Astrocyte of the cerebellum (primary cell): Measurements from ENCODE around the gene AP3D1.
"Not testable (repeated sequence)": the region's sequence is repeated elsewhere in the genome, so short reads cannot be mapped to it uniquely, and the experiment has no call there.

Experiments used
- DNase-seq: peaks from one replicate; pipeline ENCODE4 v3.0.0-alpha.2; 2011; ENCODE audit warnings: low read depth
- H3K4me3 ChIP-seq: 2 replicates; pipeline ENCODE4 v1.5.1; 2011; ENCODE audit warnings: mild to moderate bottlenecking, low read depth, low read length, moderate library complexity
- in situ Hi-C: cut with HindIII; loops from 2 replicates; pipeline ENCODE4 v1.10.0; 2017; ENCODE audit warnings: low sequenced_read_pairs
- TF ChIP-seq, protein P1 (sequence below): IDR thresholded peaks from 2 replicates; pipeline ENCODE4 v1.5.1; 2012; ENCODE audit warnings: low read length, low read depth, moderate library complexity, mild to moderate bottlenecking; ENCODE audit errors: missing control alignments

The AP3D1 gene

DNA sequence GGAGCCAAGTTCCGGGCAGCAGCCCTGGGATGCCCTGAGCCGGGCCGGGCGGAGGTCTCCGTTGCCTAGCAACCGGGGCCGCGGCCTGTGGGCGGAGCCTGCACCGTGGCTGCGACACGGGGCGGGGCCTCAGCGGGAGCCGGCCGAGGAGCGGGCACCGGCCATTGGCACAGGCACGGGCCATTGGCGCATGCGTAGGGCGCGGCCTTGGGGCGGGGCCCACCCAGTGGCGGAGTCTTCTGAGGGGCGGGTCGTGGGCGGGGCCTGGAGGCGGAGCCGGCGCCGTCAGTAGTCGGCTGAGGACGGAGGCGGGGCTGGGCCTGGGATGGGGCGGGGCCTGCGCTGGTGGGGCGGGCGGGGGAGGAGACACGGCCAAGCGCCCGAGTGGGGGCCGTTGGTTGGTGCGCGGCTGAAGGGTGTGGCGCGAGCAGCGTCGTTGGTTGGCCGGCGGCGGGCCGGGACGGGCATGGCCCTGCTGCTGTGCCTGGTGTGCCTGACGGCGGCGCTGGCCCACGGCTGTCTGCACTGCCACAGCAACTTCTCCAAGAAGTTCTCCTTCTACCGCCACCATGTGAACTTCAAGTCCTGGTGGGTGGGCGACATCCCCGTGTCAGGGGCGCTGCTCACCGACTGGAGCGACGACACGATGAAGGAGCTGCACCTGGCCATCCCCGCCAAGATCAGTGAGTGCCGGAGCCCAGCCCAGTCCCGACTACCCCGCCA is 54.7 kb downstream of the AP3D1 start, which contains the start of gene IZUMO4:
Gene IZUMO4, plus strand, starts transcription at position 436 of the 723 bp plus-strand sequence. Its CDS starts 31 bp downstream, at position 467.
- in situ Hi-C loops: no loop called here
- DNase-seq: peak; percentile 88
- TF ChIP-seq, protein P1, sequence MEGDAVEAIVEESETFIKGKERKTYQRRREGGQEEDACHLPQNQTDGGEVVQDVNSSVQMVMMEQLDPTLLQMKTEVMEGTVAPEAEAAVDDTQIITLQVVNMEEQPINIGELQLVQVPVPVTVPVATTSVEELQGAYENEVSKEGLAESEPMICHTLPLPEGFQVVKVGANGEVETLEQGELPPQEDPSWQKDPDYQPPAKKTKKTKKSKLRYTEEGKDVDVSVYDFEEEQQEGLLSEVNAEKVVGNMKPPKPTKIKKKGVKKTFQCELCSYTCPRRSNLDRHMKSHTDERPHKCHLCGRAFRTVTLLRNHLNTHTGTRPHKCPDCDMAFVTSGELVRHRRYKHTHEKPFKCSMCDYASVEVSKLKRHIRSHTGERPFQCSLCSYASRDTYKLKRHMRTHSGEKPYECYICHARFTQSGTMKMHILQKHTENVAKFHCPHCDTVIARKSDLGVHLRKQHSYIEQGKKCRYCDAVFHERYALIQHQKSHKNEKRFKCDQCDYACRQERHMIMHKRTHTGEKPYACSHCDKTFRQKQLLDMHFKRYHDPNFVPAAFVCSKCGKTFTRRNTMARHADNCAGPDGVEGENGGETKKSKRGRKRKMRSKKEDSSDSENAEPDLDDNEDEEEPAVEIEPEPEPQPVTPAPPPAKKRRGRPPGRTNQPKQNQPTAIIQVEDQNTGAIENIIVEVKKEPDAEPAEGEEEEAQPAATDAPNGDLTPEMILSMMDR: peak; percentile 24
- H3K4me3 ChIP-seq: peak within 1 kb of the TSS; percentile 69

DNA sequence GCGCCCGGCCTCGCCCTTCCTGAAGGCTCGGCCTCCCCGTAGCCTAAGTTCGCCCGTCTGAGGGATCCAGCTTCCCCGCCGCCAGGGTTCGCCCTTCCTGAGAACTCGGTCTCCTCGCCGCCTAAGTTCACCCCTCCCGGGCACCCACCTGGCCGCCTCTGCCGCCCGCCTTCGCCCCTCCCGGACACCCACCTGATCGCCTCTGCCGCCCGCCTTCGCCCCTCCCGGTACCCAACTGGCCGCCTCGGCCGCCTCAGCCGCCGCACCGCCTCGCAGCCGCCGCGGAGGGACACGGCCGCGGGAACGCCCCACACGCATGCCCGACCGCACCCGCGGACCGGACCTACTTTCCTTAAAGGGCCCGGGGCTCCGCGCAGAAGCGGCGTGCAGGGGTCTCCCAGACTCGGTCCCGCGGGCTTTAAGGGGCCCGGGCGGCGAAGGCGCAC is 55.3 kb downstream of the AP3D1 start, which contains the start of gene MOB3A:
Gene MOB3A, minus strand, starts transcription at position 293 of the 446 bp plus-strand sequence. CDS start 17,766 bp downstream, outside the sequence.
- DNase-seq: peak; percentile 84

DNA sequence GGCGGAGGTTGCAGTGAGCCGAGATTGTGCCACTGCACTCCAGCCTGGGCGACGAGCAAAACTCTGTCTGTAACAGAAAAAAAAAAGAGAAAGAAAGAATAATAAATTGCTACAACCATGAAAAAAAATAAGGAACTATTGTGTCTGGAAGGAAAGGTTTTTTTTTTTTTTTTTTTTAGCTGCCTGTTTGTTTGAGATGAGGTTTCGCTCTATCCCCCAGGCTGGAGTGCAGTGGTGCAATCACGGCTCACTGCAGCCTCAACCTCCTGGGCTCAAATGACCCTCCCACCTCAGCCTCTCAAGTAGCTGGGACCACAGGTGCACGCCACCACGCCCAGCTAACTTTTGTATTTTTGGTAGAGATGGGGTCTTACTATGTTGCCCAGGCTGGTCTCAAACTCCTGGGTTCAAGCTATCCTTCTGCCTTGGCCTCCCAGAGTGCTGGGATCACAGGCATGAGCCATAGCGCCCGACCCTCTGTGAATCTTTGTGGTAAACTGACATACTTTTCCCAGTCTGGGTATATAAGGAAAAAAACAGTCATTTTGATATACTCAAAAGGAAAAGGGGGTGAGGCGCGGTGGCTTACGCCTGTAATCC is 59.3 kb downstream of the AP3D1 start:
- DNase-seq, H3K4me3 ChIP-seq, in situ Hi-C loops: not testable (repeated sequence)

More for the DNA sequence above, 55.3 kb downstream of the AP3D1 start, which contains the start of gene MOB3A:
- TF ChIP-seq, protein P1: peak; percentile 46
- in situ Hi-C loops: no loop called here
- peak within 1 kb of the TSS; percentile 69 for H3K4me3 ChIP-seq

DNA sequence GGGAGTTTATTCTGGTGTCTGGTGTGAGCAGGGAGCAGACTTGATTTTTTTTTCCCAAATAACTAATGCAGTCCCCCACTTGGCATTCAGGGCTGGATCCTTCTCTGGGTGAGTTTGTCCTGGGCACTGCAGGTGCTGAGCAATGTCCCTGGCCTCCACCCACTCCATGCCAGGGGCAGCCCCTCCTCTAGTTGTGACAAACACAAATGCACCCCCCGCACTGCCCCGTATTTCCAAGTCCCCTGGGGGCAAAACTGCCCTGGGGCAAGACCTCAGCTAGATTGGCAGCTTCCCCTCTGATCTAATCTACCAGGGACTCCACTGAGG is 61.7 kb downstream of the AP3D1 start:
- DNase-seq: no peak
- H3K4me3 ChIP-seq: no peak overlapping the region
- in situ Hi-C loops: loop anchor here (10.0 kb wide), 1 partner anchor 95 kb away; no protein-coding TSS in a partner anchor

DNA sequence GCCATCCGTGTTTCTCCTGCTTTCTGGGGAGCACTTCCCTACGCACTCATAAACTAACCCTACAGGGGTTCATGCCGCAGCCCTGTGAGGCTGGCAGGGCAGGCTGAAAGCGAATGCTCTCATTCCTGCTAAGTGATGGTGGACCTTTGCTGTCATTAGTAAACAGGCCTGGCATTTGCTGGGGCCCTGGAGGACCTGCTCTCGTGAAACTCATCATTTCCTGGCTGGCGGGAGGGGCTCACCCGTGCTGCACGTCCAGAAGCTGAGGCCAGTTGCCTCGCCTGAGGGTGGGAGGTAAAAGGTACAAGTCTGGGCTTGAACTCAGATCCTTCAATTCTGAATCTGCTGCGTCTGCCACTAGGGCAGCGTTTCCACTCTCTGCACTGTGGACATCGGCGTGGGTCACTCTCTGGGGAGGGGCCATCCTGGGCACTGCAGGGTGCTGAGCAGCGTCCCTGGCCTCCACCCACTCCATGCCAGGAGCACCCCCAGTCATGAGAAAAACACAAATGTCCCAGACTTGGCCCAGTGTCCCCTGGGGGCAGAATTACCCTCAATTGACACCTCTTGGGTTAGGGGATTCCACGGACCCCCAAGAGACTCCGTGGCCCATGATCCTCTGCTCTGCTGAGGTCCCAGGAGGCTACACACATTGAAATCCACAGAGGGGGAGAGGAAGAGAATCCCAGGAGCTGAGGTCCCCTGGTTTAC is 62.2 kb downstream of the AP3D1 start:
- no peak overlapping the region for H3K4me3 ChIP-seq
- no peak for DNase-seq
- TF ChIP-seq, protein P1: no peak
- in situ Hi-C loops: loop anchor here (10.0 kb wide), 1 partner anchor 94 kb away; no protein-coding TSS in a partner anchor

More for the DNA sequence above, 61.7 kb downstream of the AP3D1 start:
- TF ChIP-seq, protein P1: no peak

DNA sequence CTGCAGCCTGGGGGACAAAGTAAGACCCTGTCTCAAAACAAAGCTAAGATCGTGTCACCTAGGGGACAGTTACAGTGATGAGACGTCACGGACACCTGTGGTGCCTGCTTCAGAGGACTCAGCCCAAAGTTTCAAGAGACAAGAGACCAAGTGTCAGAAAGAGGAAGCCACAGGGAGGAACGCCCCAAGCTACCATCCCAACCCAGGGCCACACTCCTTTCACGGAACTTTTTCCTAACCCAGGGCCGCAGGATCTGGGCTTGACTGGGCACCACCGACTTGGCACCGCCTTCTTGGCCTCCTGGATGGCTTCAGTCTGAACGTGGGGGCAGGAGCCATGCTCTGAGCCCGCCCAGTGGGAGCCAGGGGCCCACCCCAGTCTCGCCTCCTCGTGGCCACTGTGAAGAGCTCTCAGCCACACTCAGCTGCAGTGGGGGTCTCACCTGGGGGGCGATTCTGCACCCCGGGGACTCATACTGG is 63.7 kb downstream of the AP3D1 start:
- TF ChIP-seq, protein P1: no peak
- in situ Hi-C loops: loop anchor here (10.0 kb wide), 1 partner anchor 93 kb away; no protein-coding TSS in a partner anchor
- no peak for DNase-seq
- no peak overlapping the region for H3K4me3 ChIP-seq

DNA sequence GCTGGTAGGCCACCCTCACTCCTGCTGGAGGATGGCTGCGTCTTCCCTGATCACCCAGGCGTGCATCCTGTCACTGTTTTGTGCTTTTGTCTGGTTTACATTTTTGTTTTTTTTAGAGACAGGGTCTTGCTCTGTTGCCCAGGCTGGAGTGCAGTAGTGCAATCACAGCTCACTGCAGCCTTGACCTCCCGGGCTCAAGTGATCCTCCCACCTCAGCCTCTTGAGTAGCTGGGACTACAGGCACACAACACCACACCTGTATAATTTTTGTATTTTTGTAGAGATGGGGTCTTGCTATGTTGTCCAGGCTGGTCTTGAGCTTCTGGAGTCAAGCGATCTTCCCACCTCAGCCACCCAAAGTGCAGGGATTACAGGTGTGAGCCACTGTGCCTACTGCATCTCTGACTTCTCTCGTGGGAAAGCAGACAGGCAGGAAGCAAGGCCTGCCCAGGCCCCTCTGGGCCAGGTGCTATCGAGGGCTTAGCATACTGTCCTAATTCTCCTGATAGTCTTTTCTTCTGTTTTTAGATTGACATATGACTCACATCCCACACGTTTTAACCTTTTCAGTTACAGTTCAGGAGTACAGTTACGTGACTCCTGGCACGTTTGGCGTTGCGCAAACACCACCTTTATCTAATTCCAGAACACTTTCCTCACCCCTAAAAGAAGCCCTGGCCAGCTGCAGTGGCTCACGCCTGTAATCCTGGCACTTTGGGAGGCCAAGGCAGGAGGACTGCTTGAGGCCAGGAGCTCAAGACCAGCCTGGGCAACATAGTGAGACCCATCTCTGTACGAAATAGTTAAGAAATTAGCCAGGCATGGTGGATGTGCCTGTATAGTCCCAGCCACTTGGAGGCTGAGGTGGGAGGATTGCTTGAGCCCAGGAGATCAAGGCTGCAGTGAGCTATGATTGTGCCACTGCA is 64.4 kb downstream of the AP3D1 start:
- not testable (repeated sequence) for H3K4me3 ChIP-seq, DNase-seq
- in situ Hi-C loops: loop anchor here (10.0 kb wide), 1 partner anchor 92 kb away; no protein-coding TSS in a partner anchor
